ENCODE measurements around the gene MAP4K3.
A peak's percentile ranks its signal among the peaks of the same experiment; 100 is the strongest.

The MAP4K3 gene

DNA sequence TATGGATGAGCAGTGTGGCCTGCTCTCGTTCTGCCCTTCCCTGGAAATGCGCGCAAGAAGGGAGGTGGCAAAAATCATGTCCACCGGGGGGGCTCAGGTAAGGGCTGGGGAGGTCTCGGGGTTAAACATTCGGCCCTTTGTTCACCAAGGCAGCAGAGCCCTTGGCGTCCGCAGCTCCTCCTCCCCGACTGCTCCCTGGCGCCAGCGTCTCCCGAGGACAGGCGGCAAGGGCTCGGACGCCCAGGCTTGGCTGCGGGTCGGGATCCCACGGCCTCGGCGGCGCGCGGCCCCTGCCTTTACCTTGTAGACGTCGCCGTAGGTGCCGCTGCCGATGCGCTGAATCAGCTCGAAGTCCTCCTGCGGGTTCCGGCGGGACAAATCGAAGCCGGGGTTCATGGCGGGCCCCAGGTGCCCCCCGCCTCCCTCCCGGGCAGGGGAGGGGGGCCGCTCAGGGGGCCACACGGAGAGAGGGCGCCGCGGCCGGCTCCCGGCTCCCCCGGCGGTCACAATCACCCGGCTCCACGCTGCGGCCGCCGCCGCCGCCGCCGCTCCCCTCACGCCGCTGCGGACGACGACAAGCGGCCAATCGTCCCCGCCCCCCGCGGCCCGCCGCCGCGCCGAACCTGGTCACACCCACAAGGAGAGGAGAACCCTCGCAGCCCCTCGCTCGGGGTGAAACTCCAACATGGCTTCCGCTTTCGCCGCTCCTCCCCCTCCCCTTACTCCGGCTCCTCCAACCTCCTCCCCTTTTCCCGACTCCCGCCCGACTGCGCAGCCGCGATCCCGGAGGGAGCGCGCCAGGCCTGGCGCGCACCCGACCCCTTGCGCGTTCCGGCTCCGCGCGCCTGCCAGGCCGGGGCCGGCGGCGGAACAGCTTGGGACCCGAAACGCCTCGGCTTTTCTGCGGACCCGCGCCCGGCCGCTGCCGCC, at the start of gene MAP4K3:
Gene MAP4K3, minus strand, starts transcription at position 694 of the 930 bp plus-strand sequence. Its CDS starts 298 bp downstream, at position 396.
- peak; percentile 93 for DNase-seq

DNA sequence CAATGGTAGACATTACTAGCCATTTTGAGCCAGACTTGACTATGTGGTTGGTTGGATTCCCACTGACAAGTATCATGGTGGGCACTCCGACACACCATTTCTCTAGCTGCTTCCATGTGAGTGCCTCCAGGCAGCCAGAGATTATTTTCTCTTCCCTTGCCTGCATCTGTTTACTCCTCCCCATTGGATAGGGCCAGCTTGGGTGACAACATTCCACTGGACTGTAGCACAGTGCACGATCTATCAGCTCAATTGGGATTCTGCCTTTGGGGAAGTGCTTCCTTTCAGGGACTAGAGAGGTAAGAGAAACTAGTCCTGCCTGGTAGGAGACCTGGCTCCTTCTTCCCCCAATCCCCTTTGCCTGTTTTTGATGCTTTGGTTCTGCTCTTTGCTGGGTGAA, 49.0 kb upstream of the MAP4K3 start:
- no peak for DNase-seq

DNA sequence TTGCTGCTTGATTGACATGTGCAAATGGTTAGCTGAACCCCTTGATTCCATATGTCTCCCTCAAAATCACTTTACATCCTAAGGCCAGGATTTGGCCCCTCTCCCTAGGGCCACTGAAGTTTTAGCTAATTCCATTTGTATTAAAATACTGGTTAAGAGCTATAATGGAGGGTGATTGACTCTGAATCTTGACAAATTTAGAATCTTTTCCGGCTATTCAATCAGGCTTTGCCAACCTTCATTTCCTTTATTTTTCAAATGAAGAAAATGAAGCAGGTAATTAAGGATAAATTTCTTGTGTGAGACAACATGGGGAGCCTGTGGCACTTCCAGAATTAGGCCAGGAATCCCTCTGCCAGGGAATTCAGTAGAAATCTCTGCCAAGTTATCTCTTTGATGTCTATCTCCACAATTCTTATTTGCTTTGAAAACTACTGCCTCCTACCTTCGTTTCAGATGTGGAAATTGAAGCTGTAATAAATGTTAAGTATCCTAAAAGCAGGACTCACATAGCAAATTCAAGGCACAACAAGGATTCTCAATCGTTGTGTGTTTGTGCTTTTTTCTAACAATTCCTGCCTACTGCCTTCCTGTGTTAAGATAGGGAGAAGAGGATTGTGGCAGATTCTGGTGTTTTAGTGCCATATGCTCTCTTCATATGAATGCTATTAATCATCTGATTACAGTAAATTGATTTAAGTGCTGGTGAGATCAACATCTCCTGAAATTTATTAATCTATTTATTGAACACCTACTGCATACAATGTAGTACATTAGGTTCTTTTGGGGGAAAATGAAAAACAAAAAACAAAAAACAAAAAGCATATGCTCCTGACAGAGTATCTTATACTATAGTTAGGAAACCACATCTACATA, 47.8 kb upstream of the MAP4K3 start:
- DNase-seq, result no peak

DNA sequence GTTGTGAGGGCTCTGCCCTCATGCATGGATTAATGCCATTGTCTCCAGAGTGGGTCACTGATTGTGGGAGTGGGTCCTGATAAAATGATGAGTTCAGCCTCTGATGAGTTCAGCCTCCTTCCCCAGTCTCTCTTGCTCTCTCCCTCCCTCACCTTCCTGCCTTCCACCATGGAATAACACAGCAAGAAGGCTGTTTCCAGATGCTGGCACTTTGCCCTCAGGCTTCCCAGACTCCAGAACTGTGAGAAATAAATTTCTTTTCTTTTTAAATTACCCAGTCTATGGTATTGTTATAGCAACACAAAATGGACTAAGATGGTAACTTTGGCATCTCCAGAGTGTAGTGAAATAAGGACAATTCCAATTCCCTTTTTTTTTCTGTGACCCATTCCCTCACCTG, 47.1 kb upstream of the MAP4K3 start:
- DNase-seq, result no peak

DNA sequence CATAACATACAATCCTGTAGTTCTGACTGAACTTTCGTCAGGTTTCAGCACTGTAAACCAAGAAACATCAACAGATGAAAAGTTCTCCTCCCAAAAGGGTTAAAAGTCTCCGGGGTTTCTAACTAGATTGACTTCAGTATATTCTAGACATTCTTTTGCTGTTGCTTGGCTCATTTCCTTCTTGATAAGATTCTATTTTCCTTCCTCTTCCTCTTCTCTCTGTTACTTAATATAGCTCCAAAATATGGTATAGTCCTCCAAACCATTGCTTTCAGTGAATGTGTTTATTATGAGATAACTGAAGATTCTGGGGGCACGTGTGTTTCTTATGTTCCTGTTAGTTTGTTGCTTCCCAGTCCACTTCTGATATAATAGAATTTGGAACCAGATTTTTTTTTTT, 46.4 kb upstream of the MAP4K3 start:
- DNase-seq, result no peak

- no peak for DNase-seq
Observed at GRCh38 chr2:39481611-39482010, 44.5 kb upstream of the MAP4K3 start.

DNA sequence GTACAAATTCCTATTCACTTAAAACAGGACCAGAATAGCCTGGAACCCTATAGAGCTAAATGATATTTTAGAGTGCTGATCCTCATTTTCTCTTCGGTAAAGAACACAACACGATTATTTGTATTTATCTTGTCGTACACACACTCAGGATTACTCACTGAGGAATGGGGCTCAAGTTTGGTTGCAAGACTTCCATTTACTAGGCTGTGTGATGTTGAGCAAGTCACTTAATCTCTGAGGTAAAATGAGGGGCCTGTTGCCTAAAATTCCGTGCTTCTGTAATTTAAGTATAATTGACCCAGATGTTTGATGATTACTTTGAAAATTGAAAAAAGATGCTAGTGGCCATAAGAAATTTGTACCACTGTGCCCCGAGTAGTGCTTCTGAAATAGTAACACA, 42.6 kb upstream of the MAP4K3 start:
- DNase-seq, result no peak

DNA sequence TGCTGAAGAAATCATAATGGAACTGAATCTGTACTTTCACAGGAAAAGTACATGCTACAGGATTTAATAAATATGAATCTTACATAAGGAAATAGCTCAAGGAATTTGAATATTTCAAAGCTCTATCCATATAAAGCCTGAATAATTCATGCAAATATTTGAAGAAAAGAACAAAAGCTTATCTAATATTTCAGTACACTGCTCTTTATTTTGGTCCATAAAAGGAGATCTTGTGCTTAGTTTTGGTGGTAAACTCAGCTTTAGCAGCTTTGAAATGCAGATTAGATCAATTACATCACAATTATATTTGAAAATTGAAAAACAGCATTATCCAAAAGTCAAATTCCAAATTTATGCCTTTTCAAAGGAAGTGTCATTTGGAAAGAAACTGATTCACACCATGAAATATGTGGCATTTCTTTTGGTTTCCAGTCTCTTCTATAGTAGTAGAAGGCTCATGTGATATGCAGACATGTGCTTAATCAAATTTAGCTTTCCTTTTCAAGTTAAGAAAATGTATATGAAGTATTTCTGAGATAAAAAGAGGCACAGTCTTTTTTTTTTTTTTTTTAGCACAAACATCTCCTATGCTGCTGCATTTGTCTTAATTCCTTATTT, 42.1 kb upstream of the MAP4K3 start:
- no peak for DNase-seq

- no peak for DNase-seq
Observed at GRCh38 chr2:39476524-39476923, 39.4 kb upstream of the MAP4K3 start.

DNA sequence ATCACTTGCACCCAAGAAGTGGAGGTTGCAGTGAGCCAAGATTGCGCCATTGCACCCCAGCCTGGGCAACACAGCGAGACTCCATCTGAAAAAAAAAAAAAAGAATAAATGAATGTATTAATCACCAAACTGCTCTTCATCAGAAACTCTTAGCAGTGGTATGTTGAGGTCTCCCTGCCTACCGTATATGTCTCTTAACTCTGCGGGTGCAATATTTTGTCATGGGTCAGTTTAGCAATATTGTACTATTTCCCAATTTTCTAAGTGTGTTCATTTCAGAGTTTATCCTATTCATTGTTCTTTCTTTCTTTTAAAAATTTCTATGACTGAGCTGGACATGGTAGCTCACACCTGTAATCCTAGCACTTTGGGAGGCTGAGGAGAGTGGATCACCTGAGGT, 37.9 kb upstream of the MAP4K3 start:
- no peak for DNase-seq

- no peak for DNase-seq
Observed at GRCh38 chr2:39470580-39470979, 33.5 kb upstream of the MAP4K3 start.

DNA sequence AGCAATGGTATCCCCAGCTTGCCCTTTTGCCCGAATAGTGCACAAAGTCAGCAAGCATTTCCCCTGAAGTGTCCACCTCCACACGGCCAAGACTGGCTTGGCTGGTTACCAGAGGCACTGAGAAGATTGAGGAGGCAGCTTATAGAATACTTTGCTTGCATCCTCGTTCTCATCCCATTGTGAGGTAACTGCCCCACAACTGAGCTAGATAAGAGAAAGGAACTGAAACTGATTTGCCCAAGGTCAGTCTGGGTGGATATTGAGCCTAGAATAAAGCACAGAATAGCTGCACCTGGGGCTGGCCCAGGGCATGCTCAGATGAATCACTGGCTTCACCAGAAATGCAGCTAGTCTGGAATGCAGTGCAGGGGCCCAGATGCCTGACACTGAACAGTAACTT, 32.7 kb upstream of the MAP4K3 start:
- no peak for DNase-seq

- DNase-seq, result no peak
Observed at GRCh38 chr2:39468579-39469451, 31.7 kb upstream of the MAP4K3 start.

DNA sequence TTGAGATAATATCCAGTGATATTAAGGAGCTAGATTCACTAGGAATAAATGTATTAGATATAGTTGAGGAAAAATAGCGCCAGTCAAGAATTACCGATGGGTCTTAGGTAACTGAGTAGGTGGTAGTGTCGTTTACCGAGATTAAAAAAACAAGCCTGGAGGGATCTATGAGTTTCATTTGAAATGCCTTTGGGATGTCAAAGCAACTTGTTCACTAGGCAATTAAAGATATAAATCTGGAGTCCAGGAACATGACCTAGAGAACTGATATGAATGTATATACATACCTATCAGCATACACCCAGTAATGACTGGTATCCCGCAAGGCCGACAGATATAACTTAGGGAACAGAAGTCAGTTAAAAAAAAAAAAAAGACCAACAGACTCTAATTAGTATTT, 29.2 kb upstream of the MAP4K3 start:
- no peak for DNase-seq

GRCh38 chr2:39464864-39465263, 27.8 kb upstream of the MAP4K3 start:
- no peak for DNase-seq

DNA sequence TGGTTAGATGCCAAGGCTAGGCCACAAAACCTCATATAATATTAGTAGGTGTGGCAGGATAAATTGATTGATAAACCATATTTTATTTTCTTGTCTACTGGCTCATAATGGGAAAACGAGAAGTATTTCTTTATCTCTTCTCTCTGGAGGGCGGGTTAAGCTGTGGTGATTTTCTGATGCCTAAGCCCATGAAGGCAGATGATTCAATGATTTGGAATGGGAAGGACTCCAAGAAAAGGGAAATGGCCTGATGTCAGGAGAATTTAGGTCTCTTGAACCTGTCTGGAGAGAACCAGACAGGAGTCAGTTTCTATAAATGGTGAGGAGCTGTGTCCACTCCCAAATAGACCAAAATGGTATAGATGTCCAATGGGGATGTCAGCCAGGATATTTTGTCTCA, 18.7 kb upstream of the MAP4K3 start:
- no peak for DNase-seq

DNA sequence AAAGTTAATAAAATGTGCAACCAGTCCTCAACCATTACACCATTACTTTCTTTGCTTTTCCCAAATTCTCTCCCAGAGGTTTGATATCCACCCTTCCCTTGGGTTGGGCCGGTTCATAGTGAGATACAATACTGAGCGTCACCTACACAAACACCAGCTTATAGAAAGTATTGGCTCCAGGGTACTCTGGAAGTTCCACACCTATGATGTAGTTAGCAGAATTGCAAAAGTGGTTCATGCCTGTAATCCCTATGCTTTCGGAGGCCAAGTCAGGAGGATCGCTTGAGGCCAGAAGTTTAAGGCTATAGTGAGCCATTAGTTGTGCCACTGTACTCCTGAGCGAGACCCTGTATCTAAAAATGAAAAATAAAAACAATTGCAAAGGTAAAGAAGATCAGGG, 15.3 kb upstream of the MAP4K3 start:
- DNase-seq, result no peak

- no peak for DNase-seq
Observed at GRCh38 chr2:39451954-39452353, 14.9 kb upstream of the MAP4K3 start.

DNA sequence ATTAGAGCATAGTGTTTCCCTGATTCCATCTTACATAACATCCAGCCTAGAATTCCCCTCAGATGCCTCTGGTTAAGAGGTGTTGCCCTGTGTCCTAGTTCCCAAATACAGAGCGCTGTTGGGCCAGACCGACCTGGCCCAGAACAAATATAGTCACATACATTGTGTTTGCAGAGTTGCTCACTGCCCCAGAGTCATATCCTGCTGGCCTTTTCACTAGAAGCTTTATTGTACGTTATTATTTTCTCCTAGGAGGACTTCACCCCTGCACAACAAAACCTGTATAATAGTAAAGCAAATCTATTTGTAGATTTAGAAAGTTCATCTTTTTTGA, 11.1 kb upstream of the MAP4K3 start:
- no peak for DNase-seq

- DNase-seq, result no peak
Observed at GRCh38 chr2:39447266-39448168, 10.4 kb upstream of the MAP4K3 start.

DNA sequence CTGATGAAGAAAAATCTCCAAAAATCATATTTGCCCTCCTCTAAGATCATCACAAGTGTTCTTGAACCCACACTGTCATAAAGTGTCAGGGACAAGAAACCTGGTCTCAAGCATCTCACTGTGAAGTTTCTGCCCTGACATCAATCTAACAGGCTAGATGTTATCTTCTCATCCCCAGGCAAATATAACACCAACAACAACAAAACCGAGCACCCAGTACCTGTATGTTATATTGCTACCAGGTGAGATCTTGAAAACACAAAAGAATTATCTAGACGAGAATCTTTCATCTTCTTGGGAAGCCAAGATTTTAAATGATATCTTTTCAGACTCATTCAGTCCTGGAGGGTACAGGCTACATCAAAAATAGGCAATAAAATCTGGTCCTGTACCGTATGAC, 8.8 kb upstream of the MAP4K3 start:
- DNase-seq, result no peak

GRCh38 chr2:39443009-39443408, 5.9 kb upstream of the MAP4K3 start:
- no peak for DNase-seq

Data from NCI-H1092 treated with DMSO at 0.1 percent for 48 hours (cell line).